ENCODE measurements around the gene PIK3R3. TPM values are rescaled to one million over a fixed set of nuclear protein-coding genes. Genes with fewer than 3 reads are reported as not detected.

Gene PIK3R3
- total and polyA plus RNA-seq, 9 of the 15 experiments (the other 6 are each of a cell fraction or from before 2014, with no cell fraction given), result 1.4 to 7.7 (median 4.6) TPM

- Histone ChIP-seq H3K4me1 (replicated peaks in 1 of 2; ENCODE audit: control insufficient read depth in 2 of 2, insufficient read depth in 2 of 2, low read length in 2 of 2) (peaks cover 0 to 8% of the 10 kb centered on the region in 2 experiments; a peak in 3 of 5 replicates), H3K4me3 (no peak overlapping the region), H3K79me2 (ENCODE audit: control insufficient read depth, insufficient read depth, low read length) (no peaks in the 10 kb centered on the region), H3K4me2 (ENCODE audit: insufficient read depth, low read length) (no peak overlapping the region), H3K27ac (ENCODE audit: extremely low read depth, low read depth, low read length) (no peak overlapping the region), H3K9me3 (replicated peaks; ENCODE audit: control insufficient read depth, insufficient read depth, low read depth, low read length) (no peaks in the 10 kb centered on the region), H3K27me3 (ENCODE audit: control insufficient read depth in 2 of 2, insufficient read depth in 2 of 2, low read length in 2 of 2) (no peaks in the 10 kb centered on the region), H4K20me1 (replicated peaks; ENCODE audit: control insufficient read depth, insufficient read depth, low read length) (no peaks in the 10 kb centered on the region), H3K36me3 (ENCODE audit: control insufficient read depth, insufficient read depth, low read length) (peaks cover 3% of the 10 kb centered on the region; the same call in 2 of the 3 replicates), H3K9ac (ENCODE audit: insufficient read depth in 1 of 2, low read depth in 2 of 2, low read length in 2 of 2) (no peak overlapping the region), H3K9me1 (ENCODE audit: control insufficient read depth, insufficient read depth, low read length) (no peaks in the 10 kb centered on the region), H2AFZ (ENCODE audit: low read depth, low read length) (no peak overlapping the region)
- intact Hi-C loops (cut with micrococcal nuclease) (no loop called here), in situ Hi-C loops (cut with MboI) (no loop called here)
- ATAC-seq (no peak), FAIRE-seq (no peak), DNase-seq (ENCODE audit: extremely low read depth in 1 of 4, low spot score in 3 of 4) (no peak)
- WGBS (ENCODE audit: insufficient coverage, low coverage, missing lambda C conversion rate), result 41% methylated on average over 3 of the region's 3 CpGs
- BruUV-seq (replicated peaks), result no TSS peak
- ChIA-PET CTCF (ENCODE audit: low intra/inter-chr PET ratio) (no interaction called here), POLR2A (no interaction called here)
- no peak for TF ChIP-seq PTTG1 (tag; IDR thresholded peaks at IDR 0.05; ENCODE audit: low read depth)
- no peak for TF ChIP-seq IFI16 (CRISPR knock-in tag; IDR thresholded peaks at IDR 0.05)
- no peak for TF ChIP-seq ZSCAN32 (CRISPR knock-in tag; IDR thresholded peaks at IDR 0.05)
- no peak for TF ChIP-seq HSF4 (CRISPR knock-in tag; IDR thresholded peaks at IDR 0.05; ENCODE audit: borderline replicate concordance)
- TF ChIP-seq ZKSCAN8 (CRISPR knock-in tag; IDR thresholded peaks at IDR 0.05), result no peak
- no peak for TF ChIP-seq NCOA4 (IDR thresholded peaks at IDR 0.05; ENCODE audit: partially characterized antibody)
- TF ChIP-seq ZNF586 (CRISPR knock-in tag; conservative IDR thresholded peaks at IDR 0.05), result no peak
- no peak for TF ChIP-seq NCOA6 (IDR thresholded peaks at IDR 0.05)
- no peak for TF ChIP-seq BACH1 (tag; IDR thresholded peaks at IDR 0.05)
- no peak for TF ChIP-seq E2F5 (CRISPR knock-in tag; IDR thresholded peaks at IDR 0.05)
- TF ChIP-seq ATF7 (IDR thresholded peaks at IDR 0.05), result no peak
- TF ChIP-seq FOXK1 (CRISPR knock-in tag; IDR thresholded peaks at IDR 0.05; ENCODE audit: borderline replicate concordance), result no peak
Observed at GRCh38 chr1:45998020-45998617, 134.3 kb downstream of the PIK3R3 start.

Data from K562 (cell line).